Measurements from ENCODE around the gene TNS3.

GRCh38 chr7:47368190-47368812, 213.6 kb downstream of the TNS3 start:
- no peak for TF ChIP-seq POLR2AphosphoS5 (IDR thresholded peaks at IDR 0.05; ENCODE audit: low read depth)
- no peak for TF ChIP-seq CTCF (IDR thresholded peaks at IDR 0.05; ENCODE audit: insufficient read depth, low read length)
- no peak for TF ChIP-seq REST (IDR thresholded peaks at IDR 0.05; ENCODE audit: insufficient replicate concordance, low read depth)
- TF ChIP-seq GABPA (IDR thresholded peaks at IDR 0.05; ENCODE audit: low read depth): no peak
- no peak for TF ChIP-seq SPI1 (IDR thresholded peaks at IDR 0.05; ENCODE audit: borderline replicate concordance, low read depth)

Measured in HL-60 (cell line).